IMR-90 (cell line): ENCODE data around the gene COL9A2.

Experiments used
- BHLHE40 ChIP-seq: fragments of 150-350 bp; IDR thresholded peaks from 2 replicates; pipeline ENCODE4 v1.6.1; 2016; ENCODE audit warnings: mild to moderate bottlenecking, low read depth, low read length
- CEBPB ChIP-seq: IDR thresholded peaks from 2 replicates; pipeline ENCODE4 v1.6.1; 2012; ENCODE audit warnings: low read depth, low read length, improper control_type of control experiment
- POLR2A ChIP-seq: IDR thresholded peaks from 2 replicates; pipeline ENCODE4 v1.6.1; 2012; ENCODE audit warnings: mild to moderate bottlenecking, low read depth, low read length
- RAD21 ChIP-seq: IDR thresholded peaks from 2 replicates; pipeline ENCODE4 v1.6.1; 2012; ENCODE audit warnings: low read length, improper control_type of control experiment
- RCOR1 ChIP-seq: IDR thresholded peaks from 2 replicates; pipeline ENCODE4 v1.6.1; 2012; ENCODE audit warnings: mild to moderate bottlenecking, low read length, improper control_type of control experiment; ENCODE audit not compliant: insufficient replicate concordance
- RFX5 ChIP-seq: IDR thresholded peaks from 2 replicates; pipeline ENCODE4 v1.8.0; 2012; ENCODE audit warnings: low read depth, mild to moderate bottlenecking, low read length, moderate library complexity
- SMC3 ChIP-seq: fragments of 150-350 bp; IDR thresholded peaks from 2 replicates; pipeline ENCODE4 v1.6.1; 2016; ENCODE audit warnings: low read depth, mild to moderate bottlenecking, antibody characterized with exemption, low read length, moderate library complexity
- USF2 ChIP-seq: fragments of 150-350 bp; IDR thresholded peaks from 2 replicates; pipeline ENCODE4 v1.6.1; 2017; ENCODE audit warnings: mild to moderate bottlenecking, antibody characterized with exemption, low read length, low read depth
- TF ChIP-seq, protein P1 (sequence below): conservative IDR thresholded peaks from 2 replicates; pipeline ENCODE4 v1.5.1; 2012; ENCODE audit warnings: mild to moderate bottlenecking, low read depth, low read length, improper control_type of control experiment

DNA sequence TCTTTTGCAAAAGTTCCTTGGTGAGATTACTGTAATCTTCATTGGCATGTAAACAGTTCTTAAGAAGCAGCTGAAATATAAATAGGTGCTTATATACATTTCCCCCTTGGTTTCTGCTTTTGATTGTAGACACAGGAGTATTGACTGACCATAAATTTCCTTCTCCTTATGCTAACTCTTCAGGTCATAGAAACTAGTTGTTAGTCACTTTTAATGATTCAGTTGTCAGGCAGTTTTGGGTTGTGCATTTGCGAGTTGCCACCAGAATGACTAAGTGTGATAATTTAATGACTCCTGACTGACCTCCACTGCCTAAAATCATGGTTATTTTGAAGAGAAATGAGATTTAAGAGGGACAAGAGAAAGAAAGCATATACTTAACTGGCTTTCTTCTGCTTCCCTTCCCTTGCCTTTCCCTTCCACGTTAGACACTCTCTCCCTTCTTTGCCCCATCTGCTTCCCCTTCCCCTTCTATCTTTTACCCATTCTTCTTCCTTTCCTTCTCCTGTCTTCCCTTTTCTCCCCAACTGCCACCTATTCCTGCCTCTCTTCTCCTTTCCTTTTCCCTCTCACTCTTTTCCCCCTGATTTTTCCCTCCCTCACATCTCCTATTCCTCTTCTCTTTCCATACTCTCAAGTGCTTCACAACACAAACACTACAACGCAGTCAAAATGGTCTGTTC lies 46.8 kb downstream of the COL9A2 start:
- no peak for TF ChIP-seq POLR2A
- no peak for TF ChIP-seq SMC3
- TF ChIP-seq, protein P1, sequence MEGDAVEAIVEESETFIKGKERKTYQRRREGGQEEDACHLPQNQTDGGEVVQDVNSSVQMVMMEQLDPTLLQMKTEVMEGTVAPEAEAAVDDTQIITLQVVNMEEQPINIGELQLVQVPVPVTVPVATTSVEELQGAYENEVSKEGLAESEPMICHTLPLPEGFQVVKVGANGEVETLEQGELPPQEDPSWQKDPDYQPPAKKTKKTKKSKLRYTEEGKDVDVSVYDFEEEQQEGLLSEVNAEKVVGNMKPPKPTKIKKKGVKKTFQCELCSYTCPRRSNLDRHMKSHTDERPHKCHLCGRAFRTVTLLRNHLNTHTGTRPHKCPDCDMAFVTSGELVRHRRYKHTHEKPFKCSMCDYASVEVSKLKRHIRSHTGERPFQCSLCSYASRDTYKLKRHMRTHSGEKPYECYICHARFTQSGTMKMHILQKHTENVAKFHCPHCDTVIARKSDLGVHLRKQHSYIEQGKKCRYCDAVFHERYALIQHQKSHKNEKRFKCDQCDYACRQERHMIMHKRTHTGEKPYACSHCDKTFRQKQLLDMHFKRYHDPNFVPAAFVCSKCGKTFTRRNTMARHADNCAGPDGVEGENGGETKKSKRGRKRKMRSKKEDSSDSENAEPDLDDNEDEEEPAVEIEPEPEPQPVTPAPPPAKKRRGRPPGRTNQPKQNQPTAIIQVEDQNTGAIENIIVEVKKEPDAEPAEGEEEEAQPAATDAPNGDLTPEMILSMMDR = no peak
- no peak for TF ChIP-seq CEBPB
- TF ChIP-seq RAD21 = no peak
- TF ChIP-seq RFX5 = no peak
- TF ChIP-seq BHLHE40 = no peak
- no peak for TF ChIP-seq RCOR1
- no peak for TF ChIP-seq USF2
